HG02943 (cell line): ENCODE results near the gene RAPGEF5.

Source experiments
- ATAC-seq: cut with Tn5 transposase; IDR thresholded peaks from one replicate; pipeline ENCODE4 v1.9.1; 2021; ENCODE audit warnings: mild to moderate bottlenecking, low read depth, moderate library complexity; ENCODE audit not compliant: unreplicated experiment

RAPGEF5 gene

DNA sequence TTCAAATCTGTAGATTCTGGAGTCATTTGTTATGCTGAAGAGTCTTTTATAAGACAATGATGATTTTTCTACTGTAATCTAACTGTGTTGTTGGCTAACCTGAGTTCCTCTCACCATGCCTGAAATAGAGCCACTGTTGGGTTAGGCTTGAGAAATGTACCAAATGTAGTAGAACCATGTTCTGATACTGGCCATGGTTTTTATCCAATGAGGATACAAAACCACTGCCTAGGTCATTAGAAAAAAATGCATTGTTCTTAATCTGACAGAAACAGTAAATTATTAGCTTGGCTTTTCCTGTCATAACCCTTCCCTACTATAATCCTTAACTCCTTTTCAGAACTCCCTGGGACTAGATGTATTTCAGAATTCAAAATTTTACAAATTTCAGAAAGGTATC, 86.6 kb downstream of the RAPGEF5 start:
- no peak for ATAC-seq

DNA sequence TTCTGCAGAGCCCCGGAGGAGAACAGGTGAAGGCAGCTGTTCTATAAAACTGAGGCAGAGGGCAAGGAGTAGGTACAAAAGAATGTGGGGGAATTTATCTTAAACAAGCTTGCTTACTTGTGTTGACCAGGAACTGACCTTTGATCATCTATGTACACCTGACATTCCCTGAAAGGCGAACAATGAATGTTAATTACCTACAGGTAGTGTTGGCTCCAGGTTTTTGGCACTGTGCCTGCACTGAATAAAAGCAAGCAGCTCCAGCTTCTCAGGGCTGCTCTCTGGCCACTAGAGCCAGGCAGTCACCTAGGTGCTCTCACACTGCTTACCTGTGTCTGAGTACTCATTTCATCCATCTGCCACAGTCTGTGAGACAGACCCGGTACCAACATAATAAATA, 87.0 kb downstream of the RAPGEF5 start:
- no peak for ATAC-seq

- ATAC-seq = no peak
Measured at GRCh38 chr7:22268884-22269421, 88.0 kb downstream of the RAPGEF5 start.

GRCh38 chr7:22267930-22268615, 88.9 kb downstream of the RAPGEF5 start:
- ATAC-seq = no peak

DNA sequence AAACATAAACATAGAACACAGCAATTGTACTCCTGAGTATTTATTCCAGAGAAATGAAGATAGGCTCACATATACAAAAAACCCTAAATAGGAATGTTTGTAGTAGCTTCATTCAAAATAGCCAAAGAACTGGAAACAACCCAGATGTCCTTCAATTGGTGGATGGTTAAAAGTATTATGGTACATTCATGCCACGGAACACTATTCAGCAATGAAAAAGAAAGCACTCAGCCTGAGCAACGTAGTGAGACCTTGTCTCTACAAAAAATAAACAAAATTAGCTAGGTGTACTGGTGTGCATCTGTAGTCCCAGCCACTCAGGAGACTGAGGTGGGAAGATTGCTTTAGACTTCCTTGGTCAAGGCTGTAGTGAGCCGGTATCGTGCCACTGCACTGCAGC, 94.4 kb downstream of the RAPGEF5 start:
- no peak for ATAC-seq

GRCh38 chr7:22256541-22257096, 100.3 kb downstream of the RAPGEF5 start:
- ATAC-seq = no peak

- no peak for ATAC-seq
Measured at GRCh38 chr7:22255834-22256233, 101.1 kb downstream of the RAPGEF5 start.

GRCh38 chr7:22255342-22255741, 101.6 kb downstream of the RAPGEF5 start:
- no peak for ATAC-seq

DNA sequence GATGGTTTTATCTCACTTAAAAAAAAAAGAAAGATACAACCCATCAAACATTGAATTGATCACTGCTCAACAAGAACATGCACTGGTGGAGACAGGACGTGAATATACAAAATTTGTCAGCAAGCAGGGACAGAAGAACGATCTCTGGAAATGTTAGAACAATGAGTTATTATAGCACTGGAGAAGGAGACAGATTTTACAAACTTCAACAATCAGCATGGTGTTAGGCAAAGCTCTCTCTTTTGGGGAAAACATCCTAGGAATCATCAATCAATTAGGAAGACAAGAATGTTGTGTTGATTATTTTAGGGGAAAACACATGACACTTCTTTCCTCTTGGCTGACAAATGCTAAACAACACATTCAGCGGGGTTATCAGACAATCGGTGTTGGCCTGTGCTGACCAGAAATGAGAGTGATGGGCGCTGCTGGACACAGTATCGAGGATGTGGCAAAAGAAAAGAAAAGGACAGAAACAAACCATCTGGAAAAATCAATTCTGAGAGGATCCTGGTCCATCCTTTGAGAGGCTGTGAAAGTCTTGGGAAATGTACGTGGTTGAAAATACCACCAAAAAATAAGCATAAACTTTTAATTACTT, 103.9 kb downstream of the RAPGEF5 start:
- ATAC-seq = no peak

DNA sequence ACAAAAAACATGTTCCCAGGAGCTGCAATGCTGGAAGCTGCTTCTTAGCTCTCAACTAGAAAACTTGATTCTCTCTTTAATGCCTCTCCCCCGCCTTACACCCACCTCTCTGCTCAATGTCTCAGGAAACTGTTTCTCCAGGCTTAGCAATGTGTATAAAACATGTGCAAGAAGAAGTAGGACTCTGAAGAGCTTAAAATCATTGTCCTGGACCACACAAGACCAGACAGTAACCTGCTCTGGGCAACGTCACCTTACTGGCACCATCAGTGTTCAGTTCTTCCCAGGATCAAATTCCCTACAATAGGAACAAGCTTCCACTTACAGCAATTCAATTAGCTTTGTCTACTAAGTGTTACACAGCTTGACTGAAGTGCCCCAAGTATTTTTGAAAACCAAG, 104.9 kb downstream of the RAPGEF5 start:
- no peak for ATAC-seq

DNA sequence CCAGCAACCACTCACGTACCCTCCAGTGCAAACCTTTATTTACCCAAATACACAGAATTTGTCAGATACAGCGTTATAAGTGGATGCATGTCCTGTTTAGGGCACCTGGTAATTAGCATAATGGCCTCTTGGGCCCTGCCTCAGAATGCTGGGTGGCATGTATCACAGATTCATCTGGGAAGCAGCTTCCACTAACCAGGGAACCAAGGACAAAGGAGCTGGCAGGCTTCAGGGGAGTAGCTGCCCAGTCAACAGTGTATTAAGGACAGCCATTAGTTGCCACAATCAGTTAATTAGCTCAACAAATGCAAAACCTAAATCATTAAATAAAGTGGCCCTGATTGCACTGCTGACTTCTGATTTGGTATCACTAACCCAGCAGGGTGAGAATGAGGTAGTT, 105.7 kb downstream of the RAPGEF5 start:
- no peak for ATAC-seq

- ATAC-seq = no peak
Measured at GRCh38 chr7:22250390-22250789, 106.6 kb downstream of the RAPGEF5 start.

- ATAC-seq = no peak
Measured at GRCh38 chr7:22248111-22248809, 108.7 kb downstream of the RAPGEF5 start.

- ATAC-seq = no peak
Measured at GRCh38 chr7:22241805-22242390, 115.1 kb downstream of the RAPGEF5 start.

DNA sequence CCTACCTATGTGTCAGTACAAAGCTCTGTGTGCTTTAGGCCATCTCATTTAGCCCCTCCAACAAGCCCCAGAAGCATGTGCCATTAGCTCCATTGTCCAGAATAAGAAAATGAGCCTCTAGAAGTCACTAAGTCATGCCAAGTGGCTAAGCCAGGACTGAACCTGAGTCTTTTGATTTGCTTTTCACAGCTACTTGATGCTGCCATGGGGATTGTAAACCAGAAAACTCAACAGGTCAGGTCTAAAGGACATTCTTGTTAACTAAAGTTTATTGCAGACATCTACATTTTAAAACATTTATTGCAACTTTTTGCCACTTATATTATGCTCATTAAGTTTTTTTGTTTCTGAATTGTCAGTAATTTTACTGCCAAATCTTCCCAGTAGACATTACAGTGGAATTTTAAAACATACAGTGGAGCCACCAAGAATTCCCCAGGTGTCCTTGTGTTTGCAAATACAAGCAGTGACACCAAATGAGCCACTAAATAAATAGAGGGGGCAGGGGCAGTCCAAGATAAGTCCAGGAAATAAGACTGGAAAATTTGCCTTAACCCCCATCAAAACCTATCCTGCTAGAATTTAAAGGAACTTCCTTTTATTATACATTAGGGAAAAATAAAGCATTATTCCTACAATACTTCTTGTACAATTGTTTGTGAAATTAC, 115.9 kb downstream of the RAPGEF5 start:
- ATAC-seq = no peak

DNA sequence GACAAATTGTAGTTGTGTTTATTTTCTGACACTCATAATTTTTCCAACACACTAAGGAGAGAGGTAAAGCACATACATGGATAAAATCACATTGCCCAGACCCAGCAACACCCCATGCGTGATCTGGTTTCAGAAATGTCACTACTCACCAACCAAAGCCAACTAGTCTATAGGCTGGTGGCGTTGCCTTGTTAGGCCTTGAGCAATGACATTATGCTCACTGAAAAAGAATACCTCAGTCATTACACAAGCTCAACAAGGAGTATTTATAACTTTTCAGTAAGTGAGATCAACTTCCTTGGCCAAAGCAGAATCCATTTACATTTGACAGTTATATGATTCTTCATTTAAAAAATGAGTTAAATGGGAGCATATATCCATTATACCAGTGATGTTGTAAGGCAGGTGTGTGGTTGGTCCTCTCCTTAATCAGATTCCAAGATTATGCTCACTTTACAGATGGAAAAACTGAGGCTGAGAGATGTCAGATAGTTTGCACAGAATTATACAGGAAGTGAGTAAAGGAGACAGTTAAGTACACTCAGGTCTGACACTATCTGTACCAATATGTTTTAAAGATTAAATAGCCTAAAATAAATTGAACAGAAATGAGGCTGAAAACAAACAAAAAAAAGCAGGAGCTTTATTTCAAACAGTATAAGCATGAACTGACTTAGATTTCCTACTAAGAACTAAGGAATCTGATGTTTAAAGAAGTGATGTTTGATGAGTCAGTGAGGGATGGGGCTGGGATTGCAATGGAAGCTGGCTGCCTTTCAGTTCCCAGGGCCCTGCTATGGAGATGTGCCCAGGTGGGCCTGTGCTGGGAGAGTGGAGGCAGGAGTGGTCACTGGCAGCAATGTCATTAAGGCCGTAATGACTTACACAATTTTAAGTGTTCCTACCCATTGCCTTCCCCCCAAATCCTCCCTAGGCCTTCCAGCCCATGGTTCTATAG, 118.3 kb downstream of the RAPGEF5 start:
- no peak for ATAC-seq

DNA sequence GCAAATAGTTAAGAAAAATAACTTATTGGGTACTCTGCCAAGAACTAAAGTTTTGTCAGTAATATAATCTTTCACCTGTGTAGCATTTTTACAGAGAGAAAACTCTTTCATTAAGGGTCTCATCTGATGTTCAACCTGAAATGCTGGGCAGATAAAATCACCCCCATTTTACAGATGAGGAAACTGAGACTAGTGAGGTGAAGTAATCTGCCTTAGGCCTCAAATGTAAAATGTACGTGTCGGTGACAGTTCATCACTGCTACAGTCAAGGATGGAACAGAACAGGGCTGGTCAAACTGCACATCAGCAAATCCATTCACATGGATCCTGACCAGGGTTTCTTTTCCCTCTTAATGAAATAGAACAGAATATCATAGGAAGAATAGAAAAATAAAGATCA, 121.8 kb downstream of the RAPGEF5 start:
- ATAC-seq = no peak

- no peak for ATAC-seq
Measured at GRCh38 chr7:22234227-22234626, 122.7 kb downstream of the RAPGEF5 start.

- no peak for ATAC-seq
Measured at GRCh38 chr7:22231806-22232205, 125.1 kb downstream of the RAPGEF5 start.
